CD4-positive, CD25-positive, alpha-beta regulatory T cell (primary cell): ENCODE measurements around the gene RNASE8. TPM values are rescaled to one million over a fixed set of nuclear protein-coding genes. Genes with fewer than 3 reads are reported as not detected.

Source experiments
- ATAC-seq, 2 donors: fragments of 150-1000 bp; cut with Tn5 transposase; one replicate each; pipeline ENCODE4 v1.10.0; 2021; ENCODE audit warnings: low read depth in 2 of 2, moderate number of reproducible peaks in 2 of 2, moderate library complexity in 1 of 2
- DNase-seq, 3 donors: peaks; one replicate each; pipeline versions ENCODE4 v3.0.0 to v3.0.0-alpha.2; 2012 to 2022; ENCODE audit warnings: mixed read lengths in 1 of 3
- H3K27ac ChIP-seq: one replicate; pipeline ENCODE4 v1.7.0; 2013; ENCODE audit warnings: mild to moderate bottlenecking, low read length; ENCODE audit not compliant: insufficient read depth, poor library complexity, severe bottlenecking
- H3K27me3 ChIP-seq: one replicate; pipeline ENCODE4 v1.7.0; 2013; ENCODE audit warnings: low read length; ENCODE audit not compliant: control insufficient read depth, insufficient read depth
- H3K36me3 ChIP-seq: one replicate; pipeline ENCODE4 v1.7.0; 2013; ENCODE audit warnings: mild to moderate bottlenecking, low read length, moderate library complexity; ENCODE audit not compliant: control insufficient read depth, insufficient read depth
- H3K4me1 ChIP-seq: 2 replicates; pipeline ENCODE4 v1.7.0; 2013; ENCODE audit warnings: mild to moderate bottlenecking, low read length; ENCODE audit not compliant: insufficient read depth, control insufficient read depth, poor library complexity, severe bottlenecking
- H3K4me3 ChIP-seq: one replicate; pipeline ENCODE4 v1.7.0; 2013; ENCODE audit warnings: low read depth, mild to moderate bottlenecking, low read length, moderate library complexity
- H3K9me3 ChIP-seq, 2 experiments: 1 replicate in 1 of 2; 2 replicates in 1 of 2; pipeline ENCODE4 v1.7.0; 2013; ENCODE audit warnings: low read length in 2 of 2, mild to moderate bottlenecking in 1 of 2, moderate library complexity in 1 of 2; ENCODE audit not compliant: control insufficient read depth in 2 of 2
- H3K27ac Mint-ChIP-seq, 3 donors: one replicate each; pipeline ENCODE4 v1.8.0; 2020 to 2022; ENCODE audit warnings: mild to moderate bottlenecking in 3 of 3, mixed read lengths in 3 of 3, moderate library complexity in 2 of 3
- H3K27me3 Mint-ChIP-seq: one replicate; pipeline ENCODE4 v1.8.0; 2022; ENCODE audit warnings: mild to moderate bottlenecking, mixed read lengths
- H3K36me3 Mint-ChIP-seq: one replicate; pipeline ENCODE4 v1.8.0; 2020; ENCODE audit warnings: mixed read lengths
- H3K4me1 Mint-ChIP-seq, 4 donors: one replicate each; pipeline ENCODE4 v1.8.0; 2020 to 2022; ENCODE audit warnings: mixed read lengths in 4 of 4, mild to moderate bottlenecking in 1 of 4
- H3K4me3 Mint-ChIP-seq, 4 donors: one replicate each; pipeline ENCODE4 v1.8.0; 2020 to 2022; ENCODE audit warnings: mild to moderate bottlenecking in 4 of 4, mixed read lengths in 4 of 4, moderate library complexity in 3 of 4
- H3K9me3 Mint-ChIP-seq, 7 donors: one replicate each; pipeline ENCODE4 v1.8.0; 2020 to 2022; ENCODE audit warnings: mixed read lengths in 7 of 7, mild to moderate bottlenecking in 3 of 7, moderate library complexity in 2 of 7
- polyA plus RNA-seq, 4 donors: library from polyadenylated mRNA; unstranded; fragments of 300-500 nt; fragmentation: Illumina TruSeq; gene quantifications; one replicate each; pipeline ENCODE4 v1.2.3, GENCODE V29; 2021
- total RNA-seq: library from RNA; stranded (reverse); gene quantifications from one replicate; pipeline ENCODE4 v1.2.3, GENCODE V29; 2022

Gene RNASE8
- total and polyA plus RNA-seq, 5 donors from 2014 or later = not detected

DNA sequence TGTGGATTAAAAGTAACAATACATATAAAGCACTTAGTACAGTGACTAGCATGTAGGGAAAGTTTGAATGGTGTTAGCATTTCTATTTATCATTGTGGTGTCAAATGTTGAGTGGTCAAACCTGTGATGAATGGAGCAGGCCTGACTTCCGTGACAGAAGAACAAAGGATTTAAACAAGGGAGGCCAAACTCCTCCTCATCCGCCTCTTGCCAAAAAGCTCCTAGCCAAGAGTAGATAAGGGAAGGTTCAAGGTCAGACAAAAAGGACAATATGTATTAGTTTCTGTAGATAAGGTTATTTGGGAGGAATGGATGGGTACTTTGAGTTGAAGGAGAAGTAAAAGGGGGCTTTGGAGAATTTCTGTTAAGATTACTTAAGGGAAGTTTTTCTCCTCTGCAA, 9.0 kb upstream of the RNASE8 start:
- no peak overlapping the region for H3K4me3 ChIP-seq
- Mint-ChIP-seq H3K27me3 (peaks cover 36% of the 10 kb centered on the region), H3K36me3 (no peaks in the 10 kb centered on the region), H3K4me3 (no peak overlapping the region), H3K27ac (no peak overlapping the region), H3K4me1 (peaks cover 0 to 8% (median 3%) of the 10 kb centered on the region in 4 donors), H3K9me3 (peaks cover 0 to 1% (median 0%) of the 10 kb centered on the region in 7 donors)
- H3K27ac ChIP-seq = no peak overlapping the region
- H3K9me3 ChIP-seq = no peaks in the 10 kb centered on the region
- H3K36me3 ChIP-seq = no peaks in the 10 kb centered on the region
- no peak for DNase-seq
- no peak for ATAC-seq
- peaks cover 15% of the 10 kb centered on the region for H3K27me3 ChIP-seq
- peaks cover 4% of the 10 kb centered on the region for H3K4me1 ChIP-seq

DNA sequence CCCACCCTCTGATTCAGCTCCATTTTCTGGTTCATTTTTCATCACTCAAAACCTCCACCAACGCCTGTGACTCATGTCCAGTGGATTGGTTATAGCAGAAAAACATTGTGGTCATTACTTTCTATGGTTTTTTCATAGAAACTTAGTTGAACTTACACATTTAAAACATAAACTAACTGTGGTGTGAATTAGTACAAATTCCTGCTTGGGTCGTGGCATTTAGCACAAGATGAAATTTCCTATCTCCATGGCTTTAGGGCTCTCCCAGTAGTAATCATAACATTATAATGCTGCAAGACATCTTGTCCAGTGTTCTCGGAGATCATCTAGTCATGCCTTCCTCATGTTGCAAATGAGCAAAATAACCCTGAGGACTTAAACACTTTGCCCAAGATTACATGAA, 8.3 kb upstream of the RNASE8 start:
- H3K9me3 Mint-ChIP-seq = peaks cover 0 to 1% (median 0%) of the 10 kb centered on the region in 7 donors
- H3K36me3 Mint-ChIP-seq = no peaks in the 10 kb centered on the region
- DNase-seq (no peak), ATAC-seq (no peak)
- H3K4me1 Mint-ChIP-seq = peaks cover 0 to 6% (median 2%) of the 10 kb centered on the region in 4 donors
- Histone ChIP-seq H3K36me3 (no peaks in the 10 kb centered on the region), H3K27ac (no peak overlapping the region), H3K4me3 (no peak overlapping the region), H3K9me3 (no peaks in the 10 kb centered on the region), H3K27me3 (peaks cover 15% of the 10 kb centered on the region), H3K4me1 (peaks cover 3% of the 10 kb centered on the region)
- peaks cover 36% of the 10 kb centered on the region for H3K27me3 Mint-ChIP-seq
- no peak overlapping the region for H3K27ac Mint-ChIP-seq
- H3K4me3 Mint-ChIP-seq = no peak overlapping the region

DNA sequence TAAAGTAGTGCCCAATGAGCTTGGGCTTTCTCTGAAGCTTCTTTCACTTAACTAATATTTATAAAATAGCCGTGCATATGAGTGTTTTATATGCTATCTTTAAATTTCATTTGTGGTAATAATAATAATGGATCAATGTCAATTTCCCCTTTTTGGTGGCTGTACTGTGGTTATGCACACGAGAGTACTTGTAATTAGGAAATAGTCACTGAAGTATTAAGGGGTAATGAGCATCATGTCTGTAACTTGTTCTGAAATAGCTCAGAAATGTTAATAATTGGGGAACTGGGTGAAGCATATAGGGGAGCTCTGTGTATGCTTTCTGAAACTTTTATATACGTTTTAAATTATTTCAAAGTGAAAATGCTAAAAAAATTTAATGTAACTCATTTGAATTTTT, 7.0 kb upstream of the RNASE8 start:
- Mint-ChIP-seq H3K4me1 (no peaks in the 10 kb centered on the region), H3K4me3 (no peak overlapping the region), H3K27ac (no peak overlapping the region), H3K9me3 (no peaks in the 10 kb centered on the region), H3K27me3 (peaks cover 26% of the 10 kb centered on the region), H3K36me3 (no peaks in the 10 kb centered on the region)
- H3K36me3 ChIP-seq = no peaks in the 10 kb centered on the region
- no peak overlapping the region for H3K4me3 ChIP-seq
- DNase-seq = no peak
- no peaks in the 10 kb centered on the region for H3K9me3 ChIP-seq
- no peaks in the 10 kb centered on the region for H3K4me1 ChIP-seq
- peaks cover 12% of the 10 kb centered on the region for H3K27me3 ChIP-seq
- no peak overlapping the region for H3K27ac ChIP-seq
- no peak for ATAC-seq

DNA sequence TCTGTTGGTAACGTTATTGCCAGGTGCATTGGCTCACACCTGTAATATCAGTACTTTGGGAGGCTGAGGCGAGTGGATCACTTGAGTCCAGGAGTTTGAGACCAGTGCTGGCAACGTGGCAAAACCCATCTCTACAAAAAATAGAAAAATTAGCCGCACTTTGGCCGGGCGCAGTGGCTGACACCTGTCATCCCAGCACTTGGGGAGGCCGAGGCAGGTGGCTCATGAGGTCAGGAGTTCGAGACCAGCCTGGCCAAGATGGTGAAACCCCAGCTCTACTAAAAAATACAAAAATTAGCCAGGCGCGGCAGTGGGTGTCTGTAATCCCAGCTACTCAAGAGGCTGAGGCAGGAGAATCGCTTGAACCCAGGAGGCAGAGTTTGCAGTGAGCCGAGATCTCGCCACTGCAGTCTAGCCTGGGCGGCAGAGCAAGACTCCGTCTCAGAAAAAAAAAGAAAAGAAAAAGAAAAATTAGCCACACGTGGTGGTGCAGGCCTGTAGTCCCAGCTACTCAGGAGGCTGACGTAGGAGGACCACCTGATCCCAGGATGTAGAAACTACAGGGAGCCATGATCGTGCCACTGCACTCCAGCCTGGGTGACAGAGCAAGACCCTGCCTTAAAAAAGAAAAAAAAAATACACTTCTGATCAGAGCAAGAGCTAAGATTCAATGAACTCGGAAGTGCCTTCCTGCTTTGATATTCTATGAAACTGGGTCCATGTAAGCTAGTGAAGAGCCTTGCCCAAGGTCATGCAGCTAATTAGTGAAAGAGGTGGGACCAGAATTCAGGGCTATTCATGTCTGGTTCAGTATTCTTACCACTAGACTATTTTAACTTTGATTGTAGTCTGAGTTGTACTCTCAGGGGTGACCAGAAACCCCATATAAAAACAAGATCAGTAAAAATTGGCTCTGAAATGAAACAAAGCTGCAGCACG, 4.2 kb upstream of the RNASE8 start:
- H3K4me3 ChIP-seq = no peak overlapping the region
- ATAC-seq (no peak), DNase-seq (no peak)
- Mint-ChIP-seq H3K4me1 (no peaks in the 10 kb centered on the region), H3K36me3 (no peaks in the 10 kb centered on the region), H3K9me3 (no peaks in the 10 kb centered on the region), H3K27ac (no peak overlapping the region), H3K4me3 (no peak overlapping the region), H3K27me3 (peaks cover 15% of the 10 kb centered on the region)
- H3K36me3 ChIP-seq = no peaks in the 10 kb centered on the region
- no peaks in the 10 kb centered on the region for H3K4me1 ChIP-seq
- no peaks in the 10 kb centered on the region for H3K9me3 ChIP-seq
- H3K27ac ChIP-seq = no peak overlapping the region
- H3K27me3 ChIP-seq = peaks cover 4% of the 10 kb centered on the region

DNA sequence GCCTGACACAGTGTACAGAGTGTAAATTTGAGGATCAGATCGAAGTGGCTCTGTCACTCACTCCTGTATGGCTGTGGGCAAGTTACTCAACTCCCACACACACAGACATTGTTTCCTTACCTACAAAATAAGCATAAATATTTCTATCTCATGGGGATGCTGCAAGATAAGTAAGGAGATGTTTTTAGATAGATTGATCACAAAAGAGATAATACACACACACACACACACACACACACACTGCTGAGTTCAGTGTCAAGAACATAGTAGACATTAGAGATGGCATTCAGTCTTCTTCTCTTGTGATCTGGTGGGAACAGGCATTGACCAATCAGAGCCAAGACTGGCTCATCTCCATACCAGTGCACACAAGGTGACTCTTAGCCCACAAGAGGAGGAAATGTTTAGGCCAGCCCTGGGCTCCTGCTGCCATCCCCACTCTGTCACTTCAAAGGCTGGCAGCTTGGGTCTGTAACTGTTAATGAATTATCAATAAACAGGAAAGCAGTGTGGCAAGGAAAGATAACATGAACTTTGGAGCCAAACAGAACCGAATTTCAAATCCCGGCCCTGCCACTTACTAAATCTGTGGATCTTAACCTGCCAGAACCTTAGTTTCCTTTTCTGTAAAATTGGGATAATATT, 3.4 kb upstream of the RNASE8 start:
- Histone ChIP-seq H3K4me3 (no peak overlapping the region), H3K27ac (no peak overlapping the region), H3K9me3 (no peaks in the 10 kb centered on the region), H3K27me3 (peaks cover 4% of the 10 kb centered on the region), H3K36me3 (no peaks in the 10 kb centered on the region), H3K4me1 (no peaks in the 10 kb centered on the region)
- peak overlapping the region in 1 of 4 donors; percentile 44 for H3K4me3 Mint-ChIP-seq
- no peak overlapping the region for H3K27ac Mint-ChIP-seq
- DNase-seq (no peak), ATAC-seq (no peak)
- H3K4me1 Mint-ChIP-seq = no peaks in the 10 kb centered on the region
- peaks cover 17% of the 10 kb centered on the region for H3K27me3 Mint-ChIP-seq
- H3K36me3 Mint-ChIP-seq = no peaks in the 10 kb centered on the region
- no peaks in the 10 kb centered on the region for H3K9me3 Mint-ChIP-seq

DNA sequence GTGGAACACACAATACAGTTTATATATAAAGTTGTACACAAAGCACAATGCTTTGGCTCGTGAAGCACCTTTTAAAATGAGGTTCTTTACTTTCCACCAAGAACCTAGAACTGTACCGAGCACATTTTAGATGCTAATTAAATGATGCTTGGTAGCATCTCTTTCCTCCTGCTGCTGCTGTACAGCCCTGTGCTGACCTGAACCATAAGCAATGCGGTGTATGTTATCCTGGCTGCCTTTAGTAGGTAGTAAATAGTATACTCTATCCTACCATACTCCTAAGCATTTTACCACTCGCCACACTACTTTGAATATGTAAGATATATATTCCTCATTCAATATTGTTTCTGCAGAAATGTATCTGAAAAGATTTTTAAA, 2.9 kb upstream of the RNASE8 start:
- H3K27me3 Mint-ChIP-seq = peaks cover 15% of the 10 kb centered on the region
- ATAC-seq (no peak), DNase-seq (no peak)
- Histone ChIP-seq H3K27ac (no peak overlapping the region), H3K4me1 (no peaks in the 10 kb centered on the region), H3K9me3 (no peaks in the 10 kb centered on the region), H3K36me3 (no peaks in the 10 kb centered on the region), H3K4me3 (no peak overlapping the region), H3K27me3 (peaks cover 5% of the 10 kb centered on the region)
- no peak overlapping the region for H3K4me3 Mint-ChIP-seq
- H3K36me3 Mint-ChIP-seq = no peaks in the 10 kb centered on the region
- no peaks in the 10 kb centered on the region for H3K4me1 Mint-ChIP-seq
- no peaks in the 10 kb centered on the region for H3K9me3 Mint-ChIP-seq
- no peak overlapping the region for H3K27ac Mint-ChIP-seq

DNA sequence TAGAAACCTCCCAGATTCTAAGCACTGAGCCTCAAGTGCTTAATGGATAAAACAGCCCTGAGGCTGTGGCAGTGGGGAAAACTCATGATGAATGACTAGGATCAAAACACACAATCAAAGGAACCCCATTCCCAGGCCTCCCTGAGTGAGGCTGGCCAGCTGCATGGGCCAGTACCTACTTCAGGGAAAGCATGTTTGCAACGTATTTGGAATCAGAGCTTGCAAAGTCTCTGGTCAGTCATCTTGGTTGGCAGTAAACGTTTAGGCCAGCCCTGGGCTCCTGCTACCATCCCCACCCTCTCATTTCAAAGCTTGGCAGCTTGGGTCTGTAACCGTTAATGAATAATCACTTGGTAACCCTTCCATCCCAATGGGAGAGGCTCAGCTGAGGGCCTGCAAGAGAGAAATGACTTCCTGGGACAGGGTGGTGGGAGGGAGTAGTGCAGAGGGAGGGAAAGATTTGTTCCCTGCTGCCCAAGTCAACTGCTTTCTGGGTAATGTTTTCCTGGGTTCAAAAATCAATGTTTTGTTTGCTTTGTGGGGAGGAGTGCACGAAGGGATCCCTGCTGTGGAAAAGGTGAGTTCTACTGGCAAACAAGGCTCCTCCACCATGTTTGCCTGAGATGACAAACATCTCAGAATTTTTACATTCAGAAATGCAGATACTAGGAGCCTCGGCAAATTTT, 2.0 kb upstream of the RNASE8 start:
- Histone ChIP-seq H3K27me3 (peaks cover 8% of the 10 kb centered on the region), H3K4me3 (no peak overlapping the region), H3K36me3 (no peaks in the 10 kb centered on the region), H3K4me1 (no peaks in the 10 kb centered on the region), H3K9me3 (no peaks in the 10 kb centered on the region), H3K27ac (no peak overlapping the region)
- Mint-ChIP-seq H3K27ac (no peak overlapping the region), H3K4me1 (no peaks in the 10 kb centered on the region), H3K36me3 (no peaks in the 10 kb centered on the region), H3K27me3 (peaks cover 21% of the 10 kb centered on the region), H3K9me3 (no peaks in the 10 kb centered on the region), H3K4me3 (no peak overlapping the region)
- no peak for ATAC-seq
- DNase-seq = no peak
